ENCODE measurements around the gene PYGL.

DNA sequence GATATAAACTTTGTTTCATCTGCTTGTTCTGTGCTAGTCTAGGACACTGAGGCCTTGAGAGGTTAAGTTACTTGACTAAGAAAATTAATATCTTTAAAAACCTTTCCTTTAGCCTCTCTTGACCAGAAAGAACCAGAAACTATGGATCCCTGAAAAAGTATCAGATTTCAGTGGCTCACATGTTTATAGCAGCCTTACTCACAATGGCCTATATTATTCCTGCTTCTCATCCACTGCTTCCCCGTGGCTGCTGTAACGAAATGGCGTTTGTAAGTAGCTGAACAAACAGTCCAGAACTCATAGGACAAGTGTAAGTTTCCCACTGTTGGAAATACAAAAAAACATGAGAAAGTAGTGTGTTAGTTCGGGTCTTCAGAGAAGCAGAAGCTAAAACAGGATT is 3.2 kb upstream of the PYGL start:
- TF ChIP-seq CTCF (IDR thresholded peaks at IDR 0.05) = no peak
- TF ChIP-seq POLR2A (IDR thresholded peaks at IDR 0.05) = no peak
